ENCODE measurements around the gene MAP3K20. TPM values are rescaled to one million over a fixed set of nuclear protein-coding genes. Genes with fewer than 3 reads are reported as not detected.

The MAP3K20 gene
- total and polyA plus RNA-seq, 2 experiments from 2014 or later, result 7.6 to 9.6 TPM

DNA sequence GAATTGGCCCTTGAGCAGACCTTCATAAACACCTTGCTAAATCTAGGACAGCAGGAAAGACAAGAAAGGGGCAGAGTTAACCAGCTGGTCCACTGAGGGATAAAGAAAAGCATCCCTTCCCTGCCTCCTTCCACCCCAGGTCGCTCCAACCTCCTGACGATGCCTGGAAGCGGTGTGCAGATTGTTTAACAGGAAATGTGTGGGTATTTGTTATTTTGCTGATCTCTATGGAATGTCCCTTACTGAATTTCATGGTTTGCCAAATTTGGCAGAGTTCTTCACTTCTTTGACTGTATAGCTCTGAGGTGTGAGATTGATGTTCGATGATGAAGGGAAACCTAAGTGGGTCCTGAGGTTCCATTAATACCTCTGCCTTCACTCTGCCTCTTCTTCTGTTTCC, 72.9 kb downstream of the MAP3K20 start:
- no peak overlapping the region for H3K4me3 Mint-ChIP-seq
- Histone ChIP-seq H4K20me1 (replicated peaks; ENCODE audit: insufficient read depth) (no peaks in the 10 kb centered on the region), H3K4me1 (ENCODE audit: insufficient read depth) (peaks cover 13% of the 10 kb centered on the region), H3K36me3 (ENCODE audit: insufficient read depth) (no peaks in the 10 kb centered on the region; the same call in 1 of the 2 replicates), H3K27me3 (ENCODE audit: insufficient read depth) (no peaks in the 10 kb centered on the region), H3K4me3 (no peak overlapping the region), H3K4me2 (no peak overlapping the region), H3K79me2 (replicated peaks; ENCODE audit: insufficient read depth) (no peaks in the 10 kb centered on the region), H3K27ac (ENCODE audit: low read depth) (no peak overlapping the region), H3K9me2 (ENCODE audit: insufficient read depth) (no peaks in the 10 kb centered on the region), H2AFZ (no peak overlapping the region), H3F3A (replicated peaks; ENCODE audit: low read depth) (no peaks in the 10 kb centered on the region)
- no peaks in the 10 kb centered on the region for H3K27me3 Mint-ChIP-seq (ENCODE audit: insufficient read depth, low read depth, poor library complexity)
- no peak overlapping the region for H3K27ac Mint-ChIP-seq
- no peak for TF ChIP-seq NANOG (IDR thresholded peaks at IDR 0.05; ENCODE audit: borderline replicate concordance)
- TF ChIP-seq POLR2AphosphoS5 (IDR thresholded peaks at IDR 0.05; ENCODE audit: low read depth), result no peak
- TF ChIP-seq EZH2 (IDR thresholded peaks at IDR 0.05; ENCODE audit: low read depth, unreplicated experiment), result no peak
- no peak for TF ChIP-seq STAT1 (IDR thresholded peaks at IDR 0.05; ENCODE audit: unreplicated experiment)
- TF ChIP-seq, protein P1, sequence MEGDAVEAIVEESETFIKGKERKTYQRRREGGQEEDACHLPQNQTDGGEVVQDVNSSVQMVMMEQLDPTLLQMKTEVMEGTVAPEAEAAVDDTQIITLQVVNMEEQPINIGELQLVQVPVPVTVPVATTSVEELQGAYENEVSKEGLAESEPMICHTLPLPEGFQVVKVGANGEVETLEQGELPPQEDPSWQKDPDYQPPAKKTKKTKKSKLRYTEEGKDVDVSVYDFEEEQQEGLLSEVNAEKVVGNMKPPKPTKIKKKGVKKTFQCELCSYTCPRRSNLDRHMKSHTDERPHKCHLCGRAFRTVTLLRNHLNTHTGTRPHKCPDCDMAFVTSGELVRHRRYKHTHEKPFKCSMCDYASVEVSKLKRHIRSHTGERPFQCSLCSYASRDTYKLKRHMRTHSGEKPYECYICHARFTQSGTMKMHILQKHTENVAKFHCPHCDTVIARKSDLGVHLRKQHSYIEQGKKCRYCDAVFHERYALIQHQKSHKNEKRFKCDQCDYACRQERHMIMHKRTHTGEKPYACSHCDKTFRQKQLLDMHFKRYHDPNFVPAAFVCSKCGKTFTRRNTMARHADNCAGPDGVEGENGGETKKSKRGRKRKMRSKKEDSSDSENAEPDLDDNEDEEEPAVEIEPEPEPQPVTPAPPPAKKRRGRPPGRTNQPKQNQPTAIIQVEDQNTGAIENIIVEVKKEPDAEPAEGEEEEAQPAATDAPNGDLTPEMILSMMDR (conservative IDR thresholded peaks at IDR 0.05; ENCODE audit: low read depth in 2 of 2), result no peak
- no peak for TF ChIP-seq ZNF462 (CRISPR knock-in tag; IDR thresholded peaks at IDR 0.05)
- TF ChIP-seq ZNF331 (CRISPR knock-in tag; IDR thresholded peaks at IDR 0.05; ENCODE audit: low read depth), result no peak
- TF ChIP-seq, protein P2, sequence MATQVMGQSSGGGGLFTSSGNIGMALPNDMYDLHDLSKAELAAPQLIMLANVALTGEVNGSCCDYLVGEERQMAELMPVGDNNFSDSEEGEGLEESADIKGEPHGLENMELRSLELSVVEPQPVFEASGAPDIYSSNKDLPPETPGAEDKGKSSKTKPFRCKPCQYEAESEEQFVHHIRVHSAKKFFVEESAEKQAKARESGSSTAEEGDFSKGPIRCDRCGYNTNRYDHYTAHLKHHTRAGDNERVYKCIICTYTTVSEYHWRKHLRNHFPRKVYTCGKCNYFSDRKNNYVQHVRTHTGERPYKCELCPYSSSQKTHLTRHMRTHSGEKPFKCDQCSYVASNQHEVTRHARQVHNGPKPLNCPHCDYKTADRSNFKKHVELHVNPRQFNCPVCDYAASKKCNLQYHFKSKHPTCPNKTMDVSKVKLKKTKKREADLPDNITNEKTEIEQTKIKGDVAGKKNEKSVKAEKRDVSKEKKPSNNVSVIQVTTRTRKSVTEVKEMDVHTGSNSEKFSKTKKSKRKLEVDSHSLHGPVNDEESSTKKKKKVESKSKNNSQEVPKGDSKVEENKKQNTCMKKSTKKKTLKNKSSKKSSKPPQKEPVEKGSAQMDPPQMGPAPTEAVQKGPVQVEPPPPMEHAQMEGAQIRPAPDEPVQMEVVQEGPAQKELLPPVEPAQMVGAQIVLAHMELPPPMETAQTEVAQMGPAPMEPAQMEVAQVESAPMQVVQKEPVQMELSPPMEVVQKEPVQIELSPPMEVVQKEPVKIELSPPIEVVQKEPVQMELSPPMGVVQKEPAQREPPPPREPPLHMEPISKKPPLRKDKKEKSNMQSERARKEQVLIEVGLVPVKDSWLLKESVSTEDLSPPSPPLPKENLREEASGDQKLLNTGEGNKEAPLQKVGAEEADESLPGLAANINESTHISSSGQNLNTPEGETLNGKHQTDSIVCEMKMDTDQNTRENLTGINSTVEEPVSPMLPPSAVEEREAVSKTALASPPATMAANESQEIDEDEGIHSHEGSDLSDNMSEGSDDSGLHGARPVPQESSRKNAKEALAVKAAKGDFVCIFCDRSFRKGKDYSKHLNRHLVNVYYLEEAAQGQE (IDR thresholded peaks at IDR 0.05; ENCODE audit: unreplicated experiment), result no peak
- TF ChIP-seq, protein P3, sequence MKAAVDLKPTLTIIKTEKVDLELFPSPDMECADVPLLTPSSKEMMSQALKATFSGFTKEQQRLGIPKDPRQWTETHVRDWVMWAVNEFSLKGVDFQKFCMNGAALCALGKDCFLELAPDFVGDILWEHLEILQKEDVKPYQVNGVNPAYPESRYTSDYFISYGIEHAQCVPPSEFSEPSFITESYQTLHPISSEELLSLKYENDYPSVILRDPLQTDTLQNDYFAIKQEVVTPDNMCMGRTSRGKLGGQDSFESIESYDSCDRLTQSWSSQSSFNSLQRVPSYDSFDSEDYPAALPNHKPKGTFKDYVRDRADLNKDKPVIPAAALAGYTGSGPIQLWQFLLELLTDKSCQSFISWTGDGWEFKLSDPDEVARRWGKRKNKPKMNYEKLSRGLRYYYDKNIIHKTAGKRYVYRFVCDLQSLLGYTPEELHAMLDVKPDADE (IDR thresholded peaks at IDR 0.05), result no peak
- no peak for TF ChIP-seq EZH2phosphoT487 (IDR thresholded peaks at IDR 0.05; ENCODE audit: unreplicated experiment)
- TF ChIP-seq ZNF114 (CRISPR knock-in tag; IDR thresholded peaks at IDR 0.05), result no peak
- TF ChIP-seq JUNB (IDR thresholded peaks at IDR 0.05; ENCODE audit: unreplicated experiment), result no peak
- TF ChIP-seq CREB1 (CRISPR knock-in tag; IDR thresholded peaks at IDR 0.05; ENCODE audit: low read depth), result no peak
- peaks cover under 1% of the 10 kb centered on the region; the same call in 2 of the 3 replicates for H3K9me3 Mint-ChIP-seq
- H3K4me1 Mint-ChIP-seq, result peaks cover 15% of the 10 kb centered on the region
- DNase-seq (ENCODE audit: low spot score) (no peak), ATAC-seq (no peak)
- peaks cover under 1% of the 10 kb centered on the region; the same call in 1 of the 3 replicates for H3K36me3 Mint-ChIP-seq (ENCODE audit: low read depth)
